NCI-H1105 (cell line): ENCODE measurements around the gene CCDC13.

Experiments
- DNase-seq: peaks from one replicate; lab custom pipeline; 2025; lab: John Stamatoyannopoulos, UW

CCDC13 gene

GRCh38 chr3:42796332-42796885 lies 23.4 kb upstream of the CCDC13 start:
- no peak for DNase-seq

DNA sequence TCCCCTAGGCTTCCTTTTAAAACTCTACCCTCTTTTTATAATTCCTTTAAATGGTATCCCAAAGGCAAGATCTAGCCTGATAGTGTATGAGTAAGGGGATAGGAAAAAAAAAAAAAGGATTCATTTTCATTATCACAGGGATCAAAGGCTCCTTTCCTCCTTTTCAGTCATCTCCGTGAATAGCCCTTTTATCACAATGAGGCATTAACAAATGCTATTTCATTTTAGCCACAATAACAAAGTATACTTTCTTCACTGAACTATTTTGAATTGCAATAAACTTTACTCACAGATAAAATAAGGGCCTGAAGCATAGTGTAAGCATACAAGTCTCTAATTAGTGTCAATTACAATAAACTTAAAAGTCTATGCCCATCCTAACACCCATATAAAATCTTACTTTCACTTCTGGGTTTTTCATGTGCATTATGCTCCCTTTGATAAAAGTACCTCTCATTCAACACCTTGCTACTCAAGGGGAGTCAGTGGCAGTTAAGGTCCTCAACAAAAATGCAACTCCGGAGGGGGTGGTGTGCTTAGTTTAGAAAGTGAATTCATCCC lies 22.6 kb upstream of the CCDC13 start:
- DNase-seq: no peak

DNA sequence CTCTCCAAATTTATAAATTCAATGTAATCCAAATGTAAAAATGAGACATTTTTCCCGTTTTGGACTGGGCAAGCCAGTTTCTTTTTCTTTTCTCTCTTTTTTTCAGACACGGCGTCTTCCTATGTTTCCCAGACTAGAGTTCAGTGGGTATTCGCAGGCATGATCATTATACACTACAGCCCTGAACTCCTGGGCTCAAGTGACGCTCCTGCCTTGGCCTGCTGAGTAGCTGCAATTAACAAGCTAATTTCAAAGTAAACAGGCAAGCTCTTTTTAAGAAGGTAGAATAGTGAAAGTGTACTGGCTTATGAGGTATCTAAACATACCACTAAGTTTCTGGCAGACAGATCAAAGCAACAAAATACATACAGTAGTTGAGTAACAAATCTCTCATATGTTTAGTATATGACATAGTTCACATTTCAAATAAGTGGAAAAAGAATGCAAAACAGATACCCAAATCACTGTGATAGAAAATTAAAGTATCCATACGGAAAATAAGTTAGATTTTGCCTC lies 17.7 kb upstream of the CCDC13 start:
- no peak for DNase-seq

DNA sequence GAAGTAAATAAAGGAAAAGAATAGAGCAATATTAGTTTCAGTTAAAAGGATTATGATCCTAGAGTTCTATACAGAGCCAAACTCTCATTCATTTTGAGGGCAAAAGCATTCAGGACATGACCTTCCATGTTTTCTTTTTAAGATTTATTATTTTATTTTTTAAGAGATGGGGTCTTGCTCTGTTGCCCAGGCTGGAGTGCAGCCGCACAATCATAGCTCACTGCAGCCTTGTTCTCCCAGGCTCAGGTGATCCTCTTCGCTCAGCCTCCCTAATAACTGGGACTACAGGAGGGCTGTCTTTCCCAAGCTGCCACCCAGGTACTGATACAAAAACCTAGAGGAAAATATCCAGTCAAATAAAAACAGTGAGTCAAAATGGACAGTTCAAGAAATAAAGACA lies 13.6 kb upstream of the CCDC13 start:
- DNase-seq: no peak

GRCh38 chr3:42786212-42786611 lies 13.2 kb upstream of the CCDC13 start:
- no peak for DNase-seq

DNA sequence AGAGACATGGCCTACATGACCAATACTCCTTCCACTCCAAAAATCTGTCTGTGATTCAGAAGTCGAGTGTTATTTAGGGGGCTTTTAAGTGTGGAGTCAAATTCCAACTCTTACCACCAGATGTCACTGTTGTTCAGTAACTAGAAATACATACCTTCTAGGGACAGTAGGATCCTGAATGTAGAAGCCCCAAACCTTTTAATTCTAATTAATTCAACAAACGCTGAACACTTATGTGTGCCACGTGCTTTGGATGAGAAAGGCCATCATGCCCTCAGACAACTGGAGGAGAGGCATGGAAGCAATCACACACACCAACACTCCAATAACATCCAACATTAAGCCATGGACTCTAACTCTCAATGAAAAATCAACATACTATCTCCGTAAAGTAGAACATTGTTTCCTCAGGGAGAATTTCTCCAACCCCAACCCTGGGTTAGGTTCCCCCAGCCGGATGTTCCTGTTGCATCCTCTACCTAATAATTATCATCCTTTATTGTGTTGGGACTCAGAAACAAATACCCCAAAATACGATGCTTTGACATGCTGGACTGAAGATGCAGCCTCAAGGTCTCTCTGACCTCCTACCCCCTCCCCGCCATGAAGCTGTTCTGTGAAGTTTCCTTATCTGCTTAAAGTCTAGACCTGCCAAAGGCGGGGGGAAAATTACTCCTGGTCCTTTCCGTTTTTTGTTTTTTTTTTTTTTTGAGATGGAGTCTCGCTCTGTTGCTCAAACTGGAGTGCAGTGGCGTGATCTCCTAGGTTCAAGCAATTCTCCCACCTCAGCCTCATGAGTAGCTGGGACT lies 8.0 kb upstream of the CCDC13 start:
- DNase-seq: no peak

DNA sequence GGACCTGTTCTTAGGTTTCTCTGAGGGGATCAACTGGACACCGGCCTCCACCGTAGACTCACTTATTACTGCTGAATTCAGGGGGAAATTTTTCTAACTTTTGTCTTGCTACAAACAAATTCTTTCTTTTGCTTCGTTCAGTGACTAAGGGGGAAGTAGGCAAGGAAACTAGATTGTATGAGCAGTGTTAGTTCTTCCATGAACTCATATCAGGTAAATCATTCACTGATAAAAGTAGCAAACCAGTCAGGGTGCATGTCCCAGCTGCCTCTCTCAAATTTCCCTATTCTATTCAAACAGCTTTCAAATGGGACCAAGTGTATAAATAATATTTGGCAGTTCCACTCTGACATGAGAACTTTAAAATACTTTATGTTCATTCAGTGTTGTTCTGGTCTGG lies 7.3 kb upstream of the CCDC13 start:
- DNase-seq: no peak

- DNase-seq: no peak
These were observed 5.6 kb upstream of the CCDC13 start for GRCh38 chr3:42778644-42779043.

DNA sequence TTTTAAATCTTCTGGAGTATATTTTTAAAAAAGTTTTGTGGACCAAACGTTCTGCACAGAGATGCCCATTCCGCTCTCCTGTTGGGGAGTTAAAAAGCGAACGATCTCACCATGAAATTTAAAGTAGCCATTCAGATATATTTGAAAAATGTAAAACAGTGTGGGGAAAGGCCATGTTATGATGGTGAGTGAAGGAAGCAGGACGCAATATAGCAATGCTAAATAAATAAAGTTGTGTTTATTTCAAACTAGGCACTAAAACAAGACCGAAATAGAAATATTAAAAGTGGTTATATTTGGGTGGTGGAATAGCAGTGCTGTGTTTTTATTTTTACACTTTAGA lies 327 bp upstream of the CCDC13 start:
- DNase-seq: no peak

- DNase-seq: no peak
These were observed 1.8 kb downstream of the CCDC13 start for GRCh38 chr3:42771271-42771670.

- DNase-seq: no peak
These were observed 3.4 kb downstream of the CCDC13 start for GRCh38 chr3:42769477-42770131.

GRCh38 chr3:42764561-42765295 lies 8.3 kb downstream of the CCDC13 start:
- DNase-seq: no peak

- no peak for DNase-seq
These were observed 8.9 kb downstream of the CCDC13 start for GRCh38 chr3:42764115-42764514.

DNA sequence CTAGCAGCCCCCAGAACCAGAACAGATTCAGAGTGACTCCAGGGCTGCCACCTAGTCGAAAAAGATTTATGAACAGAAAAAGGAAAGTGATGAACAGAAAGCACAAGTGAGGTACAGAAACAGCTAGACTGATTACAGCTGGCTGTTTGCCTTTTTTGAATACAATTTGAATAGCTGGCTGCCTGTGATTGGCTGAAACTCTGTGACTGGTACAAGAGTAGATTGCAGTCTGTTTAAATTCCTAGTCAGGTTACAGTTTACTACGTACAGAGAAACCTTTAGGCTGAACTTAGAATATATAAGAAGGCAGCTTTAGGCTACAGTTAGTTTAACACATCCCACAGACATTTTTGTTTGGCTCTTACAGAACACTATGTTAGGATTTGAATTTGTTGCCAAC lies 10.0 kb downstream of the CCDC13 start:
- DNase-seq: no peak

- DNase-seq: no peak
These were observed 10.9 kb downstream of the CCDC13 start for GRCh38 chr3:42762046-42762724.

DNA sequence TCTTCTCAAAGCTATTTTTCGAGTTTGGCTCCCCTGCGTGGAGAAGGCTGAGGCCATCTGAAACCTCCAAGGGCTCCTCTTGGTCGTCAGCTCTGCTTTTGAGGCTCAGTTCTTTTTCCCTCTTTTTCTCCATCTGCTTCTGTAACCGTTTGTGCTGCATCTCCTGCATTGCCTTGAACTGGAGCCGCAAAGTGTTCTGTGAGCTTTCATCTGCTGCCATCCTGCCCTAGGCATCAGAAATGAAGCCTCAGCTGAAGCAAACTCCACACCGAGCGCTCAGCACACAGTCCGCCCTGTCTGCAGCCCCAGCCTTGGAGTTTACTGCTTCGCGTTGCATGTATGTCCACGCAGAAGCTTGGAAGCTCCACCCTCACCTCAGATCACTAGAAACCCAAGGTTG lies 14.9 kb downstream of the CCDC13 start:
- no peak for DNase-seq

DNA sequence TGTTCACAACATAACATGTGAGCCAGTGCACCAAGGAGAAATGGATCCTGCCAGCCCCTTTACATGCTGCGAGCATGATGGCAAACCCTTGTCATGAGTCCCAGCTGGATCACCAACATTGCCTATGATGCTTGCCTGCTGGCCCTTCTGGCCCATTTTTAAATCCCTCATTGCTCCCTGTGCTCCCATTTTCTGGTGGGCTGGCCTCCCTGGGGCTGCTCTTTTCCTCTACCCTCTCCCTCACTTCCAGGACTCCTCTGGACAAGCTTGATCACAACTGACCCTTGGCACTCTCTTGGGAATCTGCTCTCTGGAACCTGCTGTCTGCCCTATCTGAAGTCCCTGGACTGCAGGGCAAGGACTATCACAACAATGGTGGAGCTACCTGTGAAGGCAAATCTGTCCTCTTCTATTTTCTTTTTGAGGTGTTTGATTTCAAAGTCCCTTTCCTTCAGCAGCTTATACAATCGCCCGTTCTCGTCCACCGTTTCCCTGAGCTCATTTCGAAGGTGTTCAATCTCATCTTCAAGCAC lies 16.3 kb downstream of the CCDC13 start:
- no peak for DNase-seq

- DNase-seq: no peak
These were observed 17.1 kb downstream of the CCDC13 start for GRCh38 chr3:42755681-42756578.

GRCh38 chr3:42753757-42754156 lies 19.3 kb downstream of the CCDC13 start:
- no peak for DNase-seq

- no peak for DNase-seq
These were observed 20.1 kb downstream of the CCDC13 start for GRCh38 chr3:42752961-42753360.
